Spleen (tissue), 11 donors: ENCODE measurements around the gene MYO16. TPM values are rescaled to one million over a fixed set of nuclear protein-coding genes. Genes with fewer than 3 reads are reported as not detected.

Experiments
- DNase-seq: peaks from one replicate; pipeline ENCODE4 v3.0.0-alpha.2; 2020
- H3K27ac ChIP-seq, 8 donors: fragments of 200-600 bp; sonication (generic) in 7 of 8; 1 replicate in 4 of 8; 2 replicates in 4 of 8; pipeline versions ENCODE4 v1.5.0 to v1.8.0; 2016 to 2021; ENCODE audit warnings: inconsistent platforms in 4 of 8, mild to moderate bottlenecking in 4 of 8, moderate library complexity in 1 of 8
- H3K27me3 ChIP-seq, 7 donors: fragments of 200-600 bp; sonication (generic) in 6 of 7; replicated peaks in 1 of 7; 1 replicate in 4 of 7; 2 replicates in 3 of 7; pipeline versions ENCODE4 v1.5.0 to v1.8.0; 2016 to 2021; ENCODE audit warnings: inconsistent platforms in 3 of 7, mild to moderate bottlenecking in 1 of 7
- H3K36me3 ChIP-seq, 6 donors: fragments of 200-600 bp; sonication (generic) in 5 of 6; 1 replicate in 4 of 6; 2 replicates in 2 of 6; pipeline versions ENCODE4 v1.5.0 to v1.8.0; 2016 to 2021; ENCODE audit warnings: inconsistent platforms in 2 of 6
- H3K4me1 ChIP-seq, 6 donors: fragments of 200-600 bp; sonication (generic) in 5 of 6; 1 replicate in 3 of 6; 2 replicates in 3 of 6; pipeline versions ENCODE4 v1.5.0 to v1.8.0; 2016 to 2021; ENCODE audit warnings: inconsistent platforms in 3 of 6
- H3K4me3 ChIP-seq, 8 donors: fragments of 200-600 bp; sonication (generic) in 7 of 8; 1 replicate in 4 of 8; 2 replicates in 4 of 8; pipeline versions ENCODE4 v1.5.0 to v1.8.0; 2016 to 2021; ENCODE audit warnings: inconsistent platforms in 4 of 8, mild to moderate bottlenecking in 4 of 8, moderate library complexity in 2 of 8
- H3K9me3 ChIP-seq, 8 donors: fragments of 200-600 bp; sonication (generic) in 7 of 8; 1 replicate in 4 of 8; 2 replicates in 4 of 8; pipeline versions ENCODE4 v1.5.0 to v1.8.0; 2016 to 2021; ENCODE audit warnings: inconsistent platforms in 4 of 8
- CTCF ChIP-seq, 11 experiments: fragments of 200-600 bp in 7 of 11; fragments of 450-650 bp in 4 of 11; sonication (generic) in 4 of 11; IDR thresholded peaks in 8 of 11; conservative IDR thresholded peaks in 3 of 11; 1 replicate in 7 of 11; 2 replicates in 4 of 11; pipeline versions ENCODE4 v1.4.0 to v1.8.0; 2016 to 2021; ENCODE audit warnings: antibody characterized with exemption in 11 of 11, inconsistent platforms in 4 of 11, mild to moderate bottlenecking in 1 of 11
- POLR2A ChIP-seq, 3 donors: fragments of 450-650 bp; IDR thresholded peaks; one replicate each; pipeline ENCODE4 v1.5.1; 2017; ENCODE audit warnings: antibody characterized with exemption in 3 of 3, mild to moderate bottlenecking in 1 of 3
- POLR2AphosphoS5 ChIP-seq, 3 donors: sonication (generic); formaldehyde crosslinking; IDR thresholded peaks; one replicate each; pipeline ENCODE4 v1.5.1; 2017; ENCODE audit warnings: antibody characterized with exemption in 3 of 3
- WGBS, 5 donors: extraction: QIAGEN DNeasy Blood & Tissue Kit in 3 of 5; methylation state at CpG; one replicate each; pipeline versions ENCODE4 v1.1.5 to v1.1.7; 2013 to 2018; 5-methylcytosine and 5-hydroxymethylcytosine counted together
- intact Hi-C: fragments of 100-400 bp; cut with DNase I; formaldehyde crosslinking; loops from one replicate; pipeline ENCODE4 v1.15.0; 2023; ENCODE audit warnings: low total_unique reads
- polyA plus RNA-seq, 3 donors: library from polyadenylated mRNA; stranded (reverse); fragments of 200-250 nt; gene quantifications; one replicate each; pipeline ENCODE4 v1.2.1, GENCODE V29; 2013
- total RNA-seq, 7 donors: library from RNA; depleted of rRNA in 3 of 7; stranded (reverse); fragments of >200 nt in 3 of 7; fragmentation: NEBNext Ultra II Directional in 4 of 7; extraction: Animal tissue kit (Norgen Biotek cat#: 25700) in 4 of 7; gene quantifications; one replicate each; pipeline versions ENCODE4 v1.1.0 to v1.2.1, GENCODE V29; 2016 to 2021
- donor health status: healthy with polysubstance abuse.
- donor health status: DM: no; HTN: no; CAD: no; lungs with moderate emphysema.
- donor health status: DM: no; HTN: no; CAD: no.
- donor health status: Bipolar disorder and iron deficiency.
- donor health status: healthy.
- donor health status: DM: no; HTN: no; CAD: no.
- donor health status: DM: yes; HTN: yes; CAD: no.

Gene MYO16
- total and polyA plus RNA-seq, 10 donors, result 0.03 to 0.51 (median 0.26) TPM; not detected in 1

- H3K36me3 ChIP-seq, result no peaks in the 10 kb centered on the region
Measured at GRCh38 chr13:108786456-108787200, 157.2 kb downstream of the MYO16 start.

GRCh38 chr13:108787700-108788414 is 158.4 kb downstream of the MYO16 start:
- no peak for DNase-seq
- Histone ChIP-seq H3K36me3 (no peaks in the 10 kb centered on the region), H3K4me1 (no peaks in the 10 kb centered on the region), H3K4me3 (no peak overlapping the region), H3K27me3 (no peaks in the 10 kb centered on the region), H3K9me3 (peaks cover 0 to 3% (median 0%) of the 10 kb centered on the region in 8 donors), H3K27ac (no peak overlapping the region)
- TF ChIP-seq POLR2AphosphoS5 (IDR thresholded peaks at IDR 0.05) (no peak), CTCF (IDR thresholded peaks at IDR 0.05 in 8 of 11, conservative IDR thresholded peaks at IDR 0.05 in 3 of 11) (no peak), POLR2A (IDR thresholded peaks at IDR 0.05) (no peak)
- 69 to 84% (median 76%) methylated on average over 14 of the region's 14 CpGs for WGBS, 5 donors
- intact Hi-C loops, result no loop called here

More at GRCh38 chr13:108786456-108787200, 157.2 kb downstream of the MYO16 start:
- 62 to 72% (median 70%) methylated on average over 11 of the region's 11 CpGs for WGBS, 5 donors
- no peak for DNase-seq
- Histone ChIP-seq H3K4me3 (no peak overlapping the region), H3K27ac (no peak overlapping the region), H3K9me3 (peaks cover 0 to 9% (median 0%) of the 10 kb centered on the region in 8 donors), H3K4me1 (no peaks in the 10 kb centered on the region), H3K27me3 (no peaks in the 10 kb centered on the region)
- intact Hi-C loops, result no loop called here
- TF ChIP-seq CTCF (IDR thresholded peaks at IDR 0.05 in 8 of 11, conservative IDR thresholded peaks at IDR 0.05 in 3 of 11) (no peak), POLR2A (IDR thresholded peaks at IDR 0.05) (no peak), POLR2AphosphoS5 (IDR thresholded peaks at IDR 0.05) (no peak)

- Histone ChIP-seq H3K36me3 (no peaks in the 10 kb centered on the region), H3K27me3 (no peaks in the 10 kb centered on the region), H3K27ac (no peak overlapping the region), H3K4me3 (no peak overlapping the region), H3K4me1 (no peaks in the 10 kb centered on the region), H3K9me3 (no peaks in the 10 kb centered on the region)
- TF ChIP-seq POLR2A (IDR thresholded peaks at IDR 0.05) (no peak), POLR2AphosphoS5 (IDR thresholded peaks at IDR 0.05) (no peak), CTCF (IDR thresholded peaks at IDR 0.05 in 8 of 11, conservative IDR thresholded peaks at IDR 0.05 in 3 of 11) (no peak)
- intact Hi-C loops, result no loop called here
- WGBS, 5 donors, result 86 to 88% (median 86%) methylated on average over 2 of the region's 2 CpGs
- DNase-seq, result no peak
Measured at GRCh38 chr13:108789476-108789875, 160.1 kb downstream of the MYO16 start.

- WGBS, 5 donors, result 48 to 53% (median 51%) methylated on average over 4 of the region's 4 CpGs
- no peaks in the 10 kb centered on the region for H3K4me1 ChIP-seq
- no peak for DNase-seq
- H3K27ac ChIP-seq, result no peak overlapping the region
- no peak overlapping the region for H3K4me3 ChIP-seq
- H3K27me3 ChIP-seq, result no peaks in the 10 kb centered on the region
- intact Hi-C loops, result no loop called here
- no peak for TF ChIP-seq CTCF (IDR thresholded peaks at IDR 0.05 in 8 of 11, conservative IDR thresholded peaks at IDR 0.05 in 3 of 11)
- TF ChIP-seq POLR2A (IDR thresholded peaks at IDR 0.05), result no peak
- TF ChIP-seq POLR2AphosphoS5 (IDR thresholded peaks at IDR 0.05), result no peak
- no peaks in the 10 kb centered on the region for H3K9me3 ChIP-seq
- no peaks in the 10 kb centered on the region for H3K36me3 ChIP-seq
Measured at GRCh38 chr13:108795841-108796240, 166.4 kb downstream of the MYO16 start.
